HG02571 (cell line): ENCODE results near the gene IL3.

ENCODE experiments used
- ATAC-seq: cut with Tn5 transposase; IDR thresholded peaks from one replicate; pipeline ENCODE4 v1.9.1; 2021; ENCODE audit warnings: mild to moderate bottlenecking, moderate library complexity; ENCODE audit not compliant: unreplicated experiment

Gene IL3

GRCh38 chr5:132056610-132057497 is 3.6 kb upstream of the IL3 start:
- no peak for ATAC-seq

- no peak for ATAC-seq
Observed at GRCh38 chr5:132057498-132058255, 2.8 kb upstream of the IL3 start.

GRCh38 chr5:132058646-132059042 is 1.8 kb upstream of the IL3 start:
- no peak for ATAC-seq

GRCh38 chr5:132059043-132059695 is 1.3 kb upstream of the IL3 start:
- ATAC-seq, result no peak

- ATAC-seq, result no peak
Observed at GRCh38 chr5:132059696-132060500, 557 bp upstream of the IL3 start.

- peak; percentile 50 for ATAC-seq
Observed at GRCh38 chr5:132063090-132063911, 2.8 kb downstream of the IL3 start.

- ATAC-seq, result no peak
Observed at GRCh38 chr5:132064140-132064539, 3.7 kb downstream of the IL3 start.

GRCh38 chr5:132064738-132065331 is 4.4 kb downstream of the IL3 start:
- peak; percentile 65 for ATAC-seq

- ATAC-seq, result no peak
Observed at GRCh38 chr5:132065351-132065937, 5.0 kb downstream of the IL3 start.

GRCh38 chr5:132065951-132066701 is 5.7 kb downstream of the IL3 start:
- ATAC-seq, result no peak

GRCh38 chr5:132066871-132067270 is 6.4 kb downstream of the IL3 start:
- ATAC-seq, result no peak

- no peak for ATAC-seq
Observed at GRCh38 chr5:132067451-132067850, 7.0 kb downstream of the IL3 start.

- ATAC-seq, result no peak
Observed at GRCh38 chr5:132067941-132068808, 7.7 kb downstream of the IL3 start.

GRCh38 chr5:132069561-132069960 is 9.1 kb downstream of the IL3 start:
- no peak for ATAC-seq

GRCh38 chr5:132069994-132070393 is 9.5 kb downstream of the IL3 start:
- ATAC-seq, result no peak

GRCh38 chr5:132070460-132071337 is 10.2 kb downstream of the IL3 start:
- no peak for ATAC-seq

- no peak for ATAC-seq
Observed at GRCh38 chr5:132071338-132071707, 10.9 kb downstream of the IL3 start.
